Subcutaneous adipose tissue (tissue), 4 donors: ENCODE results near the gene B3GALT6. TPM values are rescaled to one million over a fixed set of nuclear protein-coding genes. Genes with fewer than 3 reads are reported as not detected.

Source experiments
- total RNA-seq, 4 donors: library from RNA; depleted of rRNA; stranded (reverse); fragments of >200 nt; gene quantifications; one replicate each; pipeline ENCODE4 v1.1.0, GENCODE V29; 2016
- TF ChIP-seq, protein P1 (sequence below): fragments of 450-650 bp; IDR thresholded peaks from one replicate; pipeline ENCODE4 v1.5.1; 2016; ENCODE audit warnings: low read depth, mild to moderate bottlenecking, control low read depth, antibody characterized with exemption, moderate library complexity

B3GALT6 gene
- total RNA-seq = 10 to 100 TPM in 1 of 4 donors, 1 to 10 TPM in 3; 7.2 to 13.9 (median 7.8) TPM

DNA sequence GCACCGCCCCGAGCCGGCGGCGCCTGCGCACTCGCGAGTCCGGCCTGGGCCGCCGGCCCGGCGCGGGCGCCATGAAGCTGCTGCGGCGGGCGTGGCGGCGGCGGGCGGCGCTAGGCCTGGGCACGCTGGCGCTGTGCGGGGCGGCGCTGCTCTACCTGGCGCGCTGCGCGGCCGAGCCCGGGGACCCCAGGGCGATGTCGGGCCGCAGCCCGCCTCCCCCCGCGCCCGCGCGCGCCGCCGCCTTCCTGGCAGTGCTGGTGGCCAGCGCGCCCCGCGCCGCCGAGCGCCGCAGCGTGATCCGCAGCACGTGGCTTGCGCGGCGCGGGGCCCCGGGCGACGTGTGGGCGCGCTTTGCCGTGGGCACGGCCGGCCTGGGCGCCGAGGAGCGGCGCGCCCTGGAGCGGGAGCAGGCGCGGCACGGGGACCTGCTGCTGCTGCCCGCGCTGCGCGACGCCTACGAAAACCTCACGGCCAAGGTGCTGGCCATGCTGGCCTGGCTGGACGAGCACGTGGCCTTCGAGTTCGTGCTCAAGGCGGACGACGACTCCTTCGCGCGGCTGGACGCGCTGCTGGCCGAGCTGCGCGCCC, at the start of gene B3GALT6:
TSS of gene B3GALT6 (plus strand) at position 30 of the 588 bp plus-strand sequence. CDS start at position 72, 42 bp downstream.
- TF ChIP-seq, protein P1, sequence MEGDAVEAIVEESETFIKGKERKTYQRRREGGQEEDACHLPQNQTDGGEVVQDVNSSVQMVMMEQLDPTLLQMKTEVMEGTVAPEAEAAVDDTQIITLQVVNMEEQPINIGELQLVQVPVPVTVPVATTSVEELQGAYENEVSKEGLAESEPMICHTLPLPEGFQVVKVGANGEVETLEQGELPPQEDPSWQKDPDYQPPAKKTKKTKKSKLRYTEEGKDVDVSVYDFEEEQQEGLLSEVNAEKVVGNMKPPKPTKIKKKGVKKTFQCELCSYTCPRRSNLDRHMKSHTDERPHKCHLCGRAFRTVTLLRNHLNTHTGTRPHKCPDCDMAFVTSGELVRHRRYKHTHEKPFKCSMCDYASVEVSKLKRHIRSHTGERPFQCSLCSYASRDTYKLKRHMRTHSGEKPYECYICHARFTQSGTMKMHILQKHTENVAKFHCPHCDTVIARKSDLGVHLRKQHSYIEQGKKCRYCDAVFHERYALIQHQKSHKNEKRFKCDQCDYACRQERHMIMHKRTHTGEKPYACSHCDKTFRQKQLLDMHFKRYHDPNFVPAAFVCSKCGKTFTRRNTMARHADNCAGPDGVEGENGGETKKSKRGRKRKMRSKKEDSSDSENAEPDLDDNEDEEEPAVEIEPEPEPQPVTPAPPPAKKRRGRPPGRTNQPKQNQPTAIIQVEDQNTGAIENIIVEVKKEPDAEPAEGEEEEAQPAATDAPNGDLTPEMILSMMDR = no peak

DNA sequence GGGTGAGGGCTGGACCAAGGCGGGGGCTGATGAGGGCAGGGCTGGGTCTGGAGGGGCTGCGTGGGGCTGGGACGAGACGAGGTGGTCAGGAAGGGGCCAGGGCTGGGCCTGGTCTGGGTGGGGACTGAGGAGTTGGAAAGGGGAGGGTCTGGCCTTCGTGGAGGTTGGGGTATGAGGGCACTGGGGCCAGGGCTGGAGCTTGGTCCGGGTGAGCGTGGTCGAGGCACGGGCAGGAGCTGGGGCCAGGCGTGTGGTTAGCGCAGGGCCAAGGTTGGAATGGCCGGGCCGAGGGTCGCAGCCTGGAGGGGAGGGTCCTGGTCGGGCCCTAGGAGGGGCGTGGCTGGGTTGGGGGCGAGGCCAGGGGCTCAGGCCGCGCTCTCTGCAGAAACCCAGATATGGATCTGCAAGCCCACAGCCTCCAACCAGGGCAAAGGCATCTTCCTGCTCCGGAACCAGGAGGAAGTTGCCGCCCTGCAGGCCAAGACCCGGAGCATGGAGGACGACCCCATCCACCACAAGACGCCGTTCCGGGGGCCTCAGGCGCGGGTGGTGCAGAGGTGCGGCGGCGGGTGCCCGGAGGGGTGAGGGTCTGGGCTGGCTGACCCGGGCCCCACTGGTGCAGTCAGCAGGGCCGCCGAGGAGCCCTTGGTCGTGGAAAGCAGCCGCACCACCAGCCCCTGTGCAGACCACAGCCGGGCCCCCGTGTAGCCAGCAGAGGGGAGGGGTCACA, 49.4 kb upstream of the B3GALT6 start:
- TF ChIP-seq, protein P1 = no peak

DNA sequence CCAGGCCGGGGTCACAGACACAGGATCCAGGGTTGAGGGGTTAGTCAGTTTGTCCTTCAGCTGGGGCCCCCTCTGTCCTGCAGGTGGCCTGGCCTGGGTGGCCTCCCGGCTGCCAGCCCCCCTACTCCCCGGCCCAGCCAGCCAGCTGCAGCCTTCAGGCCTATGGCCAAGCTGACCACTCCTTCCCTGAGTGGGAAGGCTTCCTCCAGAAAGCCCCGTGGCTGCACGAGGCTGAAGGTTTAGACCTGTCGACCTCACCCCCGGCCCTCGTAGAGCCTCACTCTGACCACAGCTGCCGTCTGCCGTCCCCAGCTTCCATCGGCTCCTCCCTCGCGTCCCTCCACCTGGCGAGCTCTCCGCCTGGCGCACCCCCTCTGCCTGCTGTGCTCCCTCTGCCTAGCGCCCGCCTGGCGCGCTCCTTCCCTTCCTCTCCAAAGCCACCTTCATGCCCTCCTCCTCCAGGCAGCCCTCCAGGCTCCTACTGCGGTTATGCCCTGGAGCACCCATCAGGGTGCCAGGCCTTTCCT, 48.8 kb upstream of the B3GALT6 start:
- TF ChIP-seq, protein P1 = no peak

DNA sequence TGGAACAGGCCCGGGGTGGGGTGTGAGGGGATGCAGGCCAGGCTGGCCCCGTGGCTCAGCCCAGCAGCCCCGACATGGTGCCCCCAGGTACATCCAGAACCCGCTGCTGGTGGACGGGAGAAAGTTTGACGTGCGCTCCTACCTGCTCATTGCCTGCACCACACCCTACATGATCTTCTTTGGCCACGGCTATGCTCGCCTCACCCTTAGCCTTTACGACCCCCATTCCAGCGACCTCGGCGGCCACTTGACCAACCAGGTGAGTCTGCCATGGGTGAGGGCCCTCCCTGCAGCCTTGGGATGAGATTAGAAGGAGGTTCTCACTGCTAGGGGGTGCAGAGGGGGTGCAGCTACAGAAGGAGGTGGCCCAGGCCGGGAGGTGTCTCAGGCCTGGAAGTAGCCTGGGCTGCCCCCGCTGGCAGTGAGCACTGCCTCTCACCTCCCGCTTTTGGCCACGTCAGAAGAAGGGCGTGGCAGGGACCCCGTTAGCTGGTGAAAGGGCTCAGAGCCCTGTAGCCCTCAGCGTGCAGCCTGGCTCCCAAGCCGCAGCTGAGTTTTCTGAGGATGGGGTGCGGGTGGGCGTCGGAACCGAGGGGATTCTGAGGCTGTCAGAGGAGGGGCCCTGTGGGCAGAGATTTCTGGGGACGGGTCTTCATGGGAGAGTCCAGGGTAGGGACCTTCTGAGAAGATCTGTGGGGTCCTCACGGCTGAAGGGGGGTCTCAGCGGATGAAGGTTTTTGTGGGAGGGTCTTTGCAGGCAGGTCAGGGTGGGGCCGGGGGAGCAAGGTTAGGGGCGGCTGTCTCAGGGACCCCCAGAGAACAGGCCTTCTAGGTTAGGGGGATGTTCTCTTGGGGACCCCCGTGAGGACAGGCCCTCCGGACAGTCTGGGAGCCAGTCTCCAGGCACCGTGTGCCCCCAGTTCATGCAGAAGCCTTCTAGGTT, 47.9 kb upstream of the B3GALT6 start:
- TF ChIP-seq, protein P1 = no peak

DNA sequence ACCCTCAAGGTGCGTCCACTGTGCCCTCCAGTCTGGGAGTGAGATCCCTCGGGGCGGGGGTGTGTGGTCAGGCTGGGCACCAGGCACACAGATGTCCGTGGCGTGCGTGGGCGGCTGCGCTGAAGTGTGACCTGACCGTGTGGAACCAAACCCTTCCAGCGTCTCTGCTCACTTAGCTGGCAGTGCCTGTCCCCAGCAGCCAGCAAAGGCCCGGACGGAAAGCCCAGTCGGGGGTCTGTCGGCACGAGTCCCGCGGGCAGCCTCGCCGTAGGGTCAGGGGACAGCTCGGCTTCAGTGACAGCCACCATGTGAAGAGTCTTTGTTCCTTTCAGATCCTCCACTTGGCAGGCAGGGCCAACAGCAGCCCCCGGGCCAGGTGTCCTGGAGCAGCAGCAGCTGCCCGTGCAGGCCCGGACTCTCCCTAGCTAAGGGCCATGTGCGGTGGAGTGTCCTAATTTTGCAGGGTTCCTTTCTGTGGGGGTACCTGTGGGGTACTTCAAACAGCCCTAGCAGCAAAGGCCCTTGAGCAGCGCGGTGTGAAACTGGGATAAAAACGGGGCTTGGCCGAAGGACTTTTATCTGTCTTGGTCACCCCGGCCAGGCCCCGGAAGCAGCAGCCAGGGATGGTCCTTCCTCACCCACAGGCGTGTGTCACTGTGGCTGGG, 46.8 kb upstream of the B3GALT6 start:
- TF ChIP-seq, protein P1 = no peak

DNA sequence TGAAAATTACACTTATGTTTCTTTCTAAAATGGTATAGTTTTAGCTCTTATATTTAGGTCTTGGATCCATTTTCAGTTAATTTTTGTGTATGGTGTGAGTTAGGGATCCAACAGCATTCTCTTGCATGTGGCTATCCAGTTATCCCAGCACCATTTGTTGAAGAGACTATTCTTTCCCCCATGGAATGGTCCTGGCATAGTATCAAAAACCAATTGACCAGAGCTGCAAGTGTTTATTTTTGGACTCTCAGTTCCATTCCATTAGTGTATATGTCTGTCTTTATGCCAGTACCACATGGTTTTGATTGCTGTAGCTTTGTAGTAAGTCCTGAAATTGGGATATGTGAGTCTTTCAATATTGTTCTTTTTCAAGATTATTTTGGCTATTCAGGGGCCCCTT, 44.1 kb upstream of the B3GALT6 start:
- TF ChIP-seq, protein P1 = no peak
